OCI-LY3 (cell line): Measurements from ENCODE around the gene CHD9.

Experiments
- H2AFZ ChIP-seq: fragments of 200-600, 300-600 bp; shearing (Covaris generic); 2 replicates; pipeline ENCODE4 v1.6.0; 2014; ENCODE audit warnings: antibody characterized with exemption, low read depth, low read length
- H3K27ac ChIP-seq: fragments of 200-600, 300-600 bp; sonication (generic); 2 replicates; pipeline ENCODE4 v1.5.1; 2014; ENCODE audit warnings: mild to moderate bottlenecking, low read length, moderate library complexity, mixed read lengths
- H3K27me3 ChIP-seq: fragments of 200-600, 300-600 bp; sonication (generic); 2 replicates; pipeline ENCODE4 v1.6.1; 2014; ENCODE audit warnings: low read depth, low read length, mixed read lengths
- H3K36me3 ChIP-seq: fragments of 200-600, 300-600 bp; sonication (generic); replicated peaks from 2 replicates; pipeline ENCODE3; 2014; ENCODE audit warnings: low read depth, low read length, mixed read lengths
- H3K4me1 ChIP-seq: fragments of 300-600, 200-600 bp; sonication (generic); 2 replicates; pipeline ENCODE4 v1.6.1; 2014; ENCODE audit warnings: low read length, mixed read lengths
- H3K4me2 ChIP-seq: fragments of 200-600, 300-600 bp; sonication (generic); 2 replicates; pipeline ENCODE4 v1.6.1; 2014; ENCODE audit warnings: low read length, mixed read lengths
- H3K4me3 ChIP-seq: fragments of 300-600, 200-600 bp; sonication (generic); 2 replicates; pipeline ENCODE4 v1.5.1; 2014; ENCODE audit warnings: antibody characterized with exemption, mild to moderate bottlenecking, low read length, moderate library complexity
- H3K79me2 ChIP-seq: fragments of 300-600, 200-600 bp; shearing (Covaris generic); 2 replicates; pipeline ENCODE4 v1.6.1; 2014; ENCODE audit warnings: mild to moderate bottlenecking, low read length, mixed read lengths
- H3K9ac ChIP-seq: fragments of 300-600, 200-600 bp; shearing (Covaris generic); 2 replicates; pipeline ENCODE4 v1.6.0; 2014; ENCODE audit warnings: mild to moderate bottlenecking, low read length, moderate library complexity
- H3K9me3 ChIP-seq: fragments of 200-600, 300-600 bp; shearing (Covaris generic); 2 replicates; pipeline ENCODE4 v1.6.1; 2014; ENCODE audit warnings: low read length, mixed read lengths; ENCODE audit not compliant: insufficient read depth
- H4K20me1 ChIP-seq: fragments of 200-600, 300-600 bp; sonication (generic); 2 replicates; pipeline ENCODE4 v1.6.1; 2016; ENCODE audit warnings: low read length, mixed read lengths; ENCODE audit not compliant: insufficient read depth
- EZH2phosphoT487 ChIP-seq: fragments of 200-600 bp; shearing (Covaris generic); IDR thresholded peaks from 2 replicates; pipeline ENCODE4 v1.6.1; 2018; ENCODE audit warnings: antibody characterized with exemption, mixed run types, low read depth
- TF ChIP-seq, protein P1 (sequence below): fragments of 200-600, 300-600 bp; sonication (generic); IDR thresholded peaks from 2 replicates; pipeline ENCODE4 v1.5.1; 2014; ENCODE audit warnings: antibody characterized with exemption, low read length, low read depth

The CHD9 gene

DNA sequence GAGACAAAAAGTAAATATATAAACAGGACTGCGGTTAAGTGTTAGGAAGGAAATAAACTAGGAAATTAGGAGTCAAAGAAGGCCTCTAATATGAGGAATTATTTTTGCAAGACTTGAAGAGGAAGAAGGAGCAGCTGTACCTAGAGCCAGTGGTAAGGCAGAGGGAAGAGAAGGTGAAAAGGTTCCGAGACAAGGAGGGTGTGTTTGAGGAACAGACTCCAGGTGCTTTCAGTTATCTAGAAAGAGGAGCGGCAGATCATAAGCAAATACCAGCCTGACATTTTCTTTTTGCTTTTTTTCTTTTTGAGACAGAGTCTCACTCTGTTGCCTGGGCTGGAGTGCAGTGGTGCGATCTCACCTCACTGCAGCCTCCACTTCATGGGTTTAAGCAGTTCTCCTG is 61.0 kb downstream of the CHD9 start:
- Histone ChIP-seq H3K9me3 (no peaks in the 10 kb centered on the region), H3K27ac (peak overlapping the region; percentile 31), H3K4me1 (peaks cover 50% of the 10 kb centered on the region), H3K79me2 (peaks cover 25% of the 10 kb centered on the region), H3K27me3 (no peaks in the 10 kb centered on the region), H4K20me1 (no peaks in the 10 kb centered on the region), H3K9ac (no peak overlapping the region), H3K36me3 (peaks cover 3% of the 10 kb centered on the region), H2AFZ (no peak overlapping the region), H3K4me3 (peak overlapping the region; percentile 29; the same call in 1 of the 2 replicates), H3K4me2 (peak overlapping the region; percentile 42)
- TF ChIP-seq, protein P1, sequence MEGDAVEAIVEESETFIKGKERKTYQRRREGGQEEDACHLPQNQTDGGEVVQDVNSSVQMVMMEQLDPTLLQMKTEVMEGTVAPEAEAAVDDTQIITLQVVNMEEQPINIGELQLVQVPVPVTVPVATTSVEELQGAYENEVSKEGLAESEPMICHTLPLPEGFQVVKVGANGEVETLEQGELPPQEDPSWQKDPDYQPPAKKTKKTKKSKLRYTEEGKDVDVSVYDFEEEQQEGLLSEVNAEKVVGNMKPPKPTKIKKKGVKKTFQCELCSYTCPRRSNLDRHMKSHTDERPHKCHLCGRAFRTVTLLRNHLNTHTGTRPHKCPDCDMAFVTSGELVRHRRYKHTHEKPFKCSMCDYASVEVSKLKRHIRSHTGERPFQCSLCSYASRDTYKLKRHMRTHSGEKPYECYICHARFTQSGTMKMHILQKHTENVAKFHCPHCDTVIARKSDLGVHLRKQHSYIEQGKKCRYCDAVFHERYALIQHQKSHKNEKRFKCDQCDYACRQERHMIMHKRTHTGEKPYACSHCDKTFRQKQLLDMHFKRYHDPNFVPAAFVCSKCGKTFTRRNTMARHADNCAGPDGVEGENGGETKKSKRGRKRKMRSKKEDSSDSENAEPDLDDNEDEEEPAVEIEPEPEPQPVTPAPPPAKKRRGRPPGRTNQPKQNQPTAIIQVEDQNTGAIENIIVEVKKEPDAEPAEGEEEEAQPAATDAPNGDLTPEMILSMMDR = no peak
- no peak for TF ChIP-seq EZH2phosphoT487

DNA sequence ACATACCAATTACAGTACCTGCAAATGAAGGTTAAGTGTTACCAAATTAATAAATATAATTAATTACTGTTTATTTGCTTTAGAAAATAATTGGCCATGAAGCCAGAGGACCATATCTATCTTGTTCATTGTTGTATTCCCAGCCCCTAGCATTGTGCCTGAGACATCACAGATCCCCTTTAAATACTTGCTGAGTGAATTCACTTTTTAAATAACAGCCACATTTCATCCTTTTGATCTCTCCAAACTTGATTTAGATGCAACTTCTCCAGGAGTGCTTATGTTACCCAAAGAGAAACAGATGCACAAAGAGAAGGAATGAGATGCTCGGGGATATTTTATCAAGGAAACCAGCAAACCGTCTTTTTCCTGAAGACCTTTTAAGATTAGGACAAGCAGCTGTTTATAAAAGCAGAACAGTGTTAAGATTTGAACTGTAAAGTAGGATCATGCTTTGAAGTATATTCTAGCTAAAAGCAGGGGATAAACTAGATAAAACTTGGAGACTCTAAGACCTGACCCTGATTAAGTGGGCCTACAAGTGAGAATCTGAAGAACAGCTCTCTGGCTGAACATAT is 66.3 kb downstream of the CHD9 start:
- H3K9me3 ChIP-seq = no peaks in the 10 kb centered on the region
- peaks cover 5% of the 10 kb centered on the region; the same call in 1 of the 2 replicates for H3K79me2 ChIP-seq

DNA sequence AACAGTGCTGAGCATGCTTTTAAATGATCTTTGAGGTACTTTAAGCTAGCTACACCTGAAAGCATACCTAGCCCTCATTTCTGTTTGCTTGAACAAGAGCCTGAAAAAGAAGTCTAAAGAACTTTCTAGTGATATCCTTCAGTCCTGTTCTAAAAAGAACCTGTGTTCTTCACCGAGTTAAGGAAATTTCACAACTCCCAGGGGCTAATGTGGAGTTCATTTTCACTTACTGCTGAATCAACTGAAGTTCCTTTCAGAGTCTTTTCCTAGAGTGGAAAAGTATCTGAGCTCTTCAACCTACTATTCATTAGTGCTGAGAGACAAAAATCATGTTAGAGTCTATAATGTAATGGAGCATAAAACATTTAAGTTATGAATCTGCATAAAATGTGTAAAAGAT is 66.9 kb downstream of the CHD9 start:
- Histone ChIP-seq H3K4me3 (no peak overlapping the region), H3K4me1 (peaks cover 15% of the 10 kb centered on the region), H3K36me3 (peaks cover 4% of the 10 kb centered on the region), H3K79me2 (peaks cover 3% of the 10 kb centered on the region; the same call in 1 of the 2 replicates), H3K27me3 (no peaks in the 10 kb centered on the region), H3K27ac (peak overlapping the region; percentile 39; the same call in 1 of the 2 replicates), H4K20me1 (no peaks in the 10 kb centered on the region), H2AFZ (no peak overlapping the region), H3K4me2 (no peak overlapping the region), H3K9me3 (no peaks in the 10 kb centered on the region), H3K9ac (no peak overlapping the region)
- TF ChIP-seq, protein P1 = no peak
- TF ChIP-seq EZH2phosphoT487 = no peak

More for the DNA sequence above, 66.3 kb downstream of the CHD9 start:
- H3K27me3 ChIP-seq = no peaks in the 10 kb centered on the region
- peak overlapping the region; percentile 39; the same call in 1 of the 2 replicates for H3K27ac ChIP-seq
- H3K9ac ChIP-seq = no peak overlapping the region
- H4K20me1 ChIP-seq = no peaks in the 10 kb centered on the region
- TF ChIP-seq EZH2phosphoT487 = no peak
- TF ChIP-seq, protein P1 = no peak
- H3K36me3 ChIP-seq = peaks cover 7% of the 10 kb centered on the region
- no peak overlapping the region for H3K4me3 ChIP-seq
- no peak overlapping the region for H2AFZ ChIP-seq
- H3K4me1 ChIP-seq = peaks cover 15% of the 10 kb centered on the region
- no peak overlapping the region for H3K4me2 ChIP-seq

DNA sequence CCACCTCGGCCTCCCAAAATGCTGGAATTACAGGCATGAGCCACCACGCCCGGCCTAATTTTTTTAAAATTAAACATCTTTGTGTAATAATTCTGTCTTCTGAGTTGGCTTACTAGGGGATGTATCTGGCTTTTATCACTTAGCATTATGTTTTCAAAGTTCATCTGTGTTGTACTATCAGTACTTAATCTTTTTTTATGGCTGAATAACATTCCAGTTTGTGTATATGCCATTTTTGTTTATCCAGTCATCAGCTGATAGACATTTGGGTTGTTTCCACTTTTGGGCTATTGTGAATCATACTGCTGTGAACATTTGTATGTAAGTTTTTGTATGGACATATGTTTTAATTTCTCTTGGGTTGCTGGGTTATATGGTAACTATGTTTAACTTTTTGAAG is 69.0 kb downstream of the CHD9 start:
- no peaks in the 10 kb centered on the region for H4K20me1 ChIP-seq
- TF ChIP-seq EZH2phosphoT487 = no peak
- TF ChIP-seq, protein P1 = no peak
- no peak overlapping the region for H3K4me3 ChIP-seq
- H3K9ac ChIP-seq = no peak overlapping the region
- H3K4me1 ChIP-seq = peaks cover 28% of the 10 kb centered on the region
- peaks cover 8% of the 10 kb centered on the region for H3K36me3 ChIP-seq
- no peak overlapping the region for H3K27ac ChIP-seq
- no peak overlapping the region for H2AFZ ChIP-seq
- H3K79me2 ChIP-seq = peaks cover 10% of the 10 kb centered on the region; the same call in 1 of the 2 replicates
- no peaks in the 10 kb centered on the region for H3K9me3 ChIP-seq
- H3K4me2 ChIP-seq = no peak overlapping the region
- H3K27me3 ChIP-seq = no peaks in the 10 kb centered on the region
